GM12878 (cell line): ENCODE data around the gene AFMID. TPM values are rescaled to one million over a fixed set of nuclear protein-coding genes. Genes with fewer than 3 reads are reported as not detected.
A peak's percentile ranks its signal among the peaks of the same experiment; 100 is the strongest.

Experiments
- BHLHE40 ChIP-seq, 2 experiments: fragments of 450-650 bp in 1 of 2; IDR thresholded peaks; 2 replicates each; pipeline ENCODE4 v1.6.1; 2011 to 2017; ENCODE audit warnings: low read depth in 2 of 2, borderline replicate concordance in 1 of 2, improper control_type of control experiment in 1 of 2, low read length in 1 of 2, mild to moderate bottlenecking in 1 of 2
- CREB1 ChIP-seq: IDR thresholded peaks from 2 replicates; pipeline ENCODE4 v1.6.1; 2012; ENCODE audit warnings: low read depth, mild to moderate bottlenecking, inconsistent platforms
- E2F4 ChIP-seq: IDR thresholded peaks from 2 replicates; pipeline ENCODE4 v1.6.1; 2012; ENCODE audit warnings: low read depth, low read length, improper control_type of control experiment
- EGR1 ChIP-seq, 2 experiments: IDR thresholded peaks; 1 replicate in 1 of 2; 2 replicates in 1 of 2; pipeline ENCODE4 v1.6.1; 2011 to 2012; ENCODE audit warnings: low read depth in 2 of 2, low read length in 2 of 2, borderline replicate concordance in 1 of 2, mild to moderate bottlenecking in 1 of 2, moderate library complexity in 1 of 2
- GATAD2B ChIP-seq: fragments of 450-650 bp; conservative IDR thresholded peaks from 2 replicates; pipeline ENCODE4 v1.6.1; 2017; ENCODE audit warnings: low read depth, mild to moderate bottlenecking, moderate library complexity
- IKZF1 ChIP-seq: fragments of 450-650 bp; conservative IDR thresholded peaks from 2 replicates; pipeline ENCODE4 v1.6.1; 2017; ENCODE audit warnings: antibody characterized with exemption, mild to moderate bottlenecking
- KLF5 ChIP-seq: fragments of 450-650 bp; IDR thresholded peaks from 2 replicates; pipeline ENCODE4 v1.6.1; 2014; ENCODE audit warnings: mild to moderate bottlenecking; ENCODE audit not compliant: partially characterized antibody
- LARP7 ChIP-seq: fragments of 450-650 bp; IDR thresholded peaks from 2 replicates; pipeline ENCODE4 v1.6.1; 2017; ENCODE audit warnings: mild to moderate bottlenecking
- MAX ChIP-seq: IDR thresholded peaks from 2 replicates; pipeline ENCODE4 v1.6.1; 2012; ENCODE audit warnings: low read depth, low read length, improper control_type of control experiment
- MYB ChIP-seq: fragments of 150-350 bp; IDR thresholded peaks from 2 replicates; pipeline ENCODE4 v1.6.1; 2014; ENCODE audit warnings: mild to moderate bottlenecking, low read depth, low read length, borderline replicate concordance
- NKRF ChIP-seq: fragments of 450-650 bp; conservative IDR thresholded peaks from 2 replicates; pipeline ENCODE4 v1.6.1; 2017; ENCODE audit warnings: mild to moderate bottlenecking, moderate library complexity
- NR2C1 ChIP-seq: fragments of 450-650 bp; IDR thresholded peaks from 2 replicates; pipeline ENCODE4 v1.6.1; 2017; ENCODE audit warnings: antibody characterized with exemption, mild to moderate bottlenecking, moderate library complexity
- POLR2A ChIP-seq: IDR thresholded peaks from 2 replicates; pipeline ENCODE4 v1.6.1; 2011; ENCODE audit warnings: low read depth, mild to moderate bottlenecking, low read length
- POLR2AphosphoS2 ChIP-seq: IDR thresholded peaks from 2 replicates; pipeline ENCODE4 v1.6.1; 2011; ENCODE audit warnings: low read depth, mild to moderate bottlenecking, low read length, improper control_type of control experiment, moderate library complexity
- POLR2AphosphoS5 ChIP-seq: IDR thresholded peaks from 2 replicates; pipeline ENCODE4 v1.6.1; 2011; ENCODE audit warnings: mild to moderate bottlenecking, low read length, inconsistent platforms
- POU2F2 ChIP-seq: IDR thresholded peaks from 3 replicates; pipeline ENCODE4 v1.6.1; 2011; ENCODE audit warnings: low read depth, mild to moderate bottlenecking, low read length, borderline replicate concordance
- RB1 ChIP-seq: fragments of 450-650 bp; formaldehyde crosslinking; IDR thresholded peaks from 2 replicates; pipeline ENCODE4 v1.6.1; 2017; ENCODE audit warnings: mild to moderate bottlenecking, borderline replicate concordance
- SIN3A ChIP-seq: IDR thresholded peaks from 2 replicates; pipeline ENCODE4 v1.6.1; 2012; ENCODE audit warnings: low read depth, low read length, improper control_type of control experiment
- SKIL ChIP-seq: fragments of 450-650 bp; IDR thresholded peaks from 2 replicates; pipeline ENCODE4 v1.6.1; 2017; ENCODE audit warnings: mild to moderate bottlenecking, low read depth, inconsistent platforms; ENCODE audit not compliant: poor library complexity, severe bottlenecking
- SMAD5 ChIP-seq: IDR thresholded peaks from 2 replicates; pipeline ENCODE4 v1.6.1; 2016; ENCODE audit warnings: antibody characterized with exemption, low read depth
- SMC3 ChIP-seq: IDR thresholded peaks from 2 replicates; pipeline ENCODE4 v1.6.1; 2011; ENCODE audit warnings: low read length, improper control_type of control experiment, borderline replicate concordance
- SREBF2 ChIP-seq: IDR thresholded peaks from 2 replicates; pipeline ENCODE4 v1.6.1; 2012; ENCODE audit warnings: mild to moderate bottlenecking, low read length
- SUPT20H ChIP-seq: IDR thresholded peaks from 2 replicates; pipeline ENCODE4 v1.6.1; 2011; ENCODE audit warnings: low read depth, mild to moderate bottlenecking, low read length, moderate library complexity, borderline replicate concordance; ENCODE audit not compliant: control insufficient read depth
- WRNIP1 ChIP-seq: IDR thresholded peaks from 2 replicates; pipeline ENCODE4 v1.6.1; 2011; ENCODE audit warnings: low read depth, low read length, improper control_type of control experiment, borderline replicate concordance
- YBX1 ChIP-seq: fragments of 450-650 bp; IDR thresholded peaks from 2 replicates; pipeline ENCODE4 v1.6.1; 2016; ENCODE audit warnings: antibody characterized with exemption
- ZNF24 ChIP-seq: fragments of 450-650 bp; IDR thresholded peaks from 2 replicates; pipeline ENCODE4 v1.6.1; 2017; ENCODE audit warnings: antibody characterized with exemption, mild to moderate bottlenecking
- polyA plus RNA-seq, 11 experiments: library from polyadenylated mRNA; depleted of rRNA in 4 of 11; unstranded in 6 of 11; stranded (reverse) in 5 of 11; fragments of >200 nt; fragmentation: Nextera tagmentation in 4 of 11; fragmentation: Illumina TruSeq in 1 of 11; extraction: Ambion mirVana in 4 of 11; extraction: Trizol in 1 of 11; gene quantifications; 1 replicate in 1 of 11; 2 replicates in 10 of 11; pipeline versions ENCODE4 v1.2.1 to v1.2.3, GENCODE V29; 2011 to 2016; ENCODE audit warnings: inconsistent platforms in 2 of 11, missing spikeins in 2 of 11, low read depth in 1 of 11
- total RNA-seq, 4 experiments: library from RNA; depleted of rRNA in 3 of 4; stranded (reverse); fragments of >200 nt in 3 of 4; fragmentation: Illumina TruSeq in 1 of 4; extraction: Trizol in 1 of 4; gene quantifications; 2 replicates each; pipeline versions ENCODE4 v1.2.1 to v1.2.3, GENCODE V29; 2013 to 2021

The AFMID gene
- total and polyA plus RNA-seq, 10 of the 15 experiments (the other 5 are each of a cell fraction or from before 2014, with no cell fraction given): 36.1 to 98.8 (median 51.6) TPM

GRCh38 chr17:78186692-78187595 lies at the start of gene AFMID, which contains the start of gene TK1 (continued):
- peak; percentile 98; the same call in 1 of the 2 replicates for TF ChIP-seq RB1
- TF ChIP-seq EGR1 (IDR thresholded peaks at IDR 0.05; ENCODE audit: borderline replicate concordance in 1 of 2, low read depth in 2 of 2, low read length in 2 of 2): peak in 1 of 2 experiments; percentile 81; a peak in 2 of 3 replicates
- TF ChIP-seq POLR2AphosphoS5: peak; percentile 98
- TF ChIP-seq GATAD2B: peak; percentile 81
- no peak for TF ChIP-seq YBX1
- TF ChIP-seq WRNIP1: peak; percentile 27; the same call in 1 of the 2 replicates
- no peak for TF ChIP-seq ZNF24
- peak; percentile 61; the same call in 2 of the 3 replicates for TF ChIP-seq POU2F2
- no peak for TF ChIP-seq SUPT20H
- TF ChIP-seq SMC3: no peak; the same call in 1 of the 2 replicates
- no peak for TF ChIP-seq SREBF2
- TF ChIP-seq KLF5: peak; percentile 55
- TF ChIP-seq E2F4: peak; percentile 99
- no peak for TF ChIP-seq MYB
- TF ChIP-seq POLR2AphosphoS2: peak; percentile 95
- TF ChIP-seq NKRF: peak; percentile 96
- peak; percentile 91 for TF ChIP-seq MAX
- no peak for TF ChIP-seq NR2C1
- peak; percentile 58 to 83; a peak in 3 of 4 replicates for TF ChIP-seq BHLHE40 (IDR thresholded peaks at IDR 0.05; ENCODE audit: borderline replicate concordance in 1 of 2, low read depth in 2 of 2, low read length in 1 of 2)
- peak; percentile 29 for TF ChIP-seq LARP7
- peak; percentile 97 for TF ChIP-seq SIN3A
- peak; percentile 49; the same call in 1 of the 2 replicates for TF ChIP-seq CREB1
- peak; percentile 98 for TF ChIP-seq IKZF1
- TF ChIP-seq SKIL: peak; percentile 54
- peak; percentile 94 for TF ChIP-seq POLR2A
- TF ChIP-seq SMAD5: peak; percentile 58; the same call in 1 of the 2 replicates
